SH-SY5Y (cell line): ENCODE data around the gene TTBK2.

ENCODE experiments used
- GATA2 ChIP-seq: IDR thresholded peaks from 2 replicates; pipeline ENCODE4 v1.6.1; 2011; ENCODE audit warnings: mild to moderate bottlenecking, low read depth, low read length
- GATA3 ChIP-seq: IDR thresholded peaks from 2 replicates; pipeline ENCODE4 v1.6.1; 2011; ENCODE audit warnings: low read depth, mild to moderate bottlenecking, low read length, moderate library complexity

- TF ChIP-seq GATA2, result no peak
- TF ChIP-seq GATA3, result no peak
These were observed 226.6 kb downstream of the TTBK2 start for GRCh38 chr15:42693942-42694341.
